GM04503 (cell line): ENCODE measurements around the gene PLXNA2.

Experiments
- DNase-seq: peaks from one replicate; pipeline ENCODE4 v3.0.0-alpha.2; 2012; ENCODE audit warnings: low read depth

Gene PLXNA2

GRCh38 chr1:208205216-208206013 is 38.8 kb downstream of the PLXNA2 start:
- no peak for DNase-seq

- DNase-seq = no peak
Measured at GRCh38 chr1:208204779-208205178, 39.4 kb downstream of the PLXNA2 start.

- DNase-seq = peak; percentile 49
Measured at GRCh38 chr1:208203848-208204609, 40.2 kb downstream of the PLXNA2 start.

- DNase-seq = no peak
Measured at GRCh38 chr1:208203127-208203847, 40.9 kb downstream of the PLXNA2 start.

GRCh38 chr1:208202333-208202995 is 41.7 kb downstream of the PLXNA2 start:
- no peak for DNase-seq

GRCh38 chr1:208201229-208201628 is 43.0 kb downstream of the PLXNA2 start:
- peak; percentile 91 for DNase-seq

GRCh38 chr1:208200116-208200515 is 44.1 kb downstream of the PLXNA2 start:
- DNase-seq = no peak

GRCh38 chr1:208198236-208198635 is 45.9 kb downstream of the PLXNA2 start:
- no peak for DNase-seq

GRCh38 chr1:208194944-208195343 is 49.2 kb downstream of the PLXNA2 start:
- DNase-seq = no peak

GRCh38 chr1:208192995-208193394 is 51.2 kb downstream of the PLXNA2 start:
- no peak for DNase-seq

- no peak for DNase-seq
Measured at GRCh38 chr1:208190784-208191183, 53.4 kb downstream of the PLXNA2 start.

- DNase-seq = no peak
Measured at GRCh38 chr1:208189716-208190115, 54.5 kb downstream of the PLXNA2 start.

- no peak for DNase-seq
Measured at GRCh38 chr1:208189183-208189582, 55.0 kb downstream of the PLXNA2 start.

GRCh38 chr1:208188607-208189006 is 55.6 kb downstream of the PLXNA2 start:
- DNase-seq = no peak

- no peak for DNase-seq
Measured at GRCh38 chr1:208187499-208188041, 56.6 kb downstream of the PLXNA2 start.

- no peak for DNase-seq
Measured at GRCh38 chr1:208185801-208186231, 58.4 kb downstream of the PLXNA2 start.

GRCh38 chr1:208184966-208185654 is 59.1 kb downstream of the PLXNA2 start:
- no peak for DNase-seq

GRCh38 chr1:208183977-208184911 is 59.9 kb downstream of the PLXNA2 start:
- DNase-seq = peak; percentile 96

- DNase-seq = no peak
Measured at GRCh38 chr1:208182880-208183645, 61.1 kb downstream of the PLXNA2 start.
